Activated CD8-positive, alpha-beta T cell treated with anti-CD3 and anti-CD28 coated beads for 36 hours (primary cell): ENCODE measurements around the gene LRTM2. TPM values are rescaled to one million over a fixed set of nuclear protein-coding genes. Genes with fewer than 3 reads are reported as not detected.

ENCODE experiments used
- ATAC-seq: fragments of 200-7000 bp; cut with Tn5 transposase; one replicate; pipeline ENCODE4 v1.10.0; 2021; ENCODE audit warnings: mild to moderate bottlenecking, moderate library complexity
- CTCF ChIA-PET: fragments of 350-600 bp; sonication (Branson Sonifier 250); formaldehyde crosslinking; loops from one replicate; lab custom pipeline; 2021; ENCODE audit warnings: antibody characterized with exemption; lab: Charles Lee
- POLR2A ChIA-PET: fragments of 350-600 bp; sonication (Branson Sonifier 250); formaldehyde crosslinking; loops from one replicate; lab custom pipeline; 2021; ENCODE audit warnings: antibody characterized with exemption; lab: Charles Lee
- DNase-seq: peaks from one replicate; pipeline ENCODE4 v3.0.0-alpha.2; 2020
- H3K27ac Mint-ChIP-seq: one replicate; pipeline ENCODE4 v1.8.0; 2021; ENCODE audit warnings: mild to moderate bottlenecking, mixed read lengths
- H3K27me3 Mint-ChIP-seq: one replicate; pipeline ENCODE4 v1.8.0; 2021; ENCODE audit warnings: mixed read lengths
- H3K36me3 Mint-ChIP-seq: one replicate; pipeline ENCODE4 v1.8.0; 2021; ENCODE audit warnings: low read depth, mixed read lengths
- H3K4me1 Mint-ChIP-seq: one replicate; pipeline ENCODE4 v1.8.0; 2021; ENCODE audit warnings: low read depth, mixed read lengths
- H3K4me3 Mint-ChIP-seq: one replicate; pipeline ENCODE4 v1.8.0; 2021; ENCODE audit warnings: mild to moderate bottlenecking, moderate library complexity, mixed read lengths
- H3K9me3 Mint-ChIP-seq: one replicate; pipeline ENCODE4 v1.8.0; 2021; ENCODE audit warnings: mixed read lengths
- CTCF ChIP-seq: fragments of 200-600 bp; IDR thresholded peaks from one replicate; pipeline ENCODE4 v1.8.0; 2022; ENCODE audit warnings: antibody characterized with exemption, mild to moderate bottlenecking
- intact Hi-C: fragments of 100-400 bp; cut with micrococcal nuclease; formaldehyde crosslinking; loops from one replicate; pipeline ENCODE4 v1.10.0; 2022
- total RNA-seq, 2 experiments: library from RNA; stranded (reverse); gene quantifications; one replicate each; pipeline ENCODE4 v1.2.3, GENCODE V29; 2021

LRTM2 gene
- total RNA-seq, 2 experiments from 2014 or later, result not detected

DNA sequence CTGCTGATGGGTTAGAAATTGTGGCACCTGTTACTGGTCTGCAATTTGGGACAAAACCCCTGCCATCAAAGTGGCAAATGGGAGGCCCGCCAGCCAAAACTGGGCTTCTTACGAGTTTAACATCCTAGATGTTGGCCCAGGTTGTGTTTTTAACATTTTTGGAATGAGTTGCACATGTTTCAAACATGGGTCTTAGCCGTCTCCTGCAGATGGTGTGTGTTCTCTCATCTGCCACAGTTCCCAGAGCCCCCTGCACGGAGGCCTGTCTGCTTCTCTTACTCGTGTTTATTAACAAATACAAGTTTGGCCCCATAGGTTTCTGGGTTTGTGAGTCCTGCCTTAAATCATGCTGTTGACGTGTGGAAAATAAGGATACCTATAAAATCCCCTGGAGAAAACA lies 51.6 kb downstream of the LRTM2 start:
- Mint-ChIP-seq H3K4me3 (no peak overlapping the region), H3K4me1 (no peaks in the 10 kb centered on the region), H3K27me3 (peaks cover 16% of the 10 kb centered on the region), H3K9me3 (peaks cover 5% of the 10 kb centered on the region), H3K36me3 (no peaks in the 10 kb centered on the region), H3K27ac (no peak overlapping the region)
- intact Hi-C loops, result no loop called here
- CTCF ChIA-PET, result no interaction called here
- no peak for DNase-seq
- ATAC-seq, result no peak
- TF ChIP-seq CTCF, result no peak
- POLR2A ChIA-PET, result interaction anchor here (0.7 kb wide), 1 partner anchor 56 kb away, joined by 3 read pairs; no protein-coding TSS in a partner anchor

GRCh38 chr12:1872448-1872847 lies 52.1 kb downstream of the LRTM2 start:
- ChIA-PET CTCF (no interaction called here), POLR2A (interaction anchor here (0.7 kb wide), 1 partner anchor 55 kb away, joined by 3 read pairs; no protein-coding TSS in a partner anchor)
- Mint-ChIP-seq H3K36me3 (no peaks in the 10 kb centered on the region), H3K4me1 (no peaks in the 10 kb centered on the region), H3K27ac (no peak overlapping the region), H3K9me3 (peaks cover 5% of the 10 kb centered on the region), H3K27me3 (peaks cover 12% of the 10 kb centered on the region), H3K4me3 (no peak overlapping the region)
- ATAC-seq, result no peak
- TF ChIP-seq CTCF, result no peak
- no peak for DNase-seq
- intact Hi-C loops, result no loop called here

- intact Hi-C loops, result no loop called here
- DNase-seq, result no peak
- Mint-ChIP-seq H3K4me3 (no peak overlapping the region), H3K9me3 (peaks cover 5% of the 10 kb centered on the region), H3K36me3 (no peaks in the 10 kb centered on the region), H3K27ac (no peak overlapping the region), H3K27me3 (peaks cover 3% of the 10 kb centered on the region), H3K4me1 (no peaks in the 10 kb centered on the region)
- no peak for ATAC-seq
- ChIA-PET CTCF (interaction anchor here (0.8 to 1.0 kb wide), 2 partner anchors 13 to 82 kb away, joined by 3 read pairs; no protein-coding TSS in a partner anchor), POLR2A (interaction anchor here (0.6 kb wide), 1 partner anchor 24 kb away, joined by 3 read pairs; no protein-coding TSS in a partner anchor)
- TF ChIP-seq CTCF, result no peak
Measured at GRCh38 chr12:1873531-1874510, 53.5 kb downstream of the LRTM2 start.

- peaks cover 5% of the 10 kb centered on the region for H3K9me3 Mint-ChIP-seq
- no peak overlapping the region for H3K4me3 Mint-ChIP-seq
- DNase-seq, result no peak
- POLR2A ChIA-PET, result interaction anchor here (0.9 kb wide), 1 partner anchor 13 kb away, joined by 3 read pairs; no protein-coding TSS in a partner anchor
- no peaks in the 10 kb centered on the region for H3K4me1 Mint-ChIP-seq
- H3K36me3 Mint-ChIP-seq, result no peaks in the 10 kb centered on the region
- ATAC-seq, result no peak
- CTCF ChIA-PET, result interaction anchor here (1.4 kb wide), 1 partner anchor 64 kb away, joined by 6 read pairs; no protein-coding TSS in a partner anchor
- H3K27ac Mint-ChIP-seq, result no peak overlapping the region
- intact Hi-C loops, result no loop called here
- H3K27me3 Mint-ChIP-seq, result no peaks in the 10 kb centered on the region
- no peak for TF ChIP-seq CTCF
Measured at GRCh38 chr12:1875608-1876007, 55.2 kb downstream of the LRTM2 start.

- intact Hi-C loops, result no loop called here
- no peak for TF ChIP-seq CTCF
- H3K36me3 Mint-ChIP-seq, result no peaks in the 10 kb centered on the region
- H3K27ac Mint-ChIP-seq, result no peak overlapping the region
- peaks cover 4% of the 10 kb centered on the region for H3K9me3 Mint-ChIP-seq
- ATAC-seq (no peak), DNase-seq (no peak)
- H3K4me3 Mint-ChIP-seq, result no peak overlapping the region
- no peaks in the 10 kb centered on the region for H3K27me3 Mint-ChIP-seq
- CTCF ChIA-PET, result interaction anchor here (1.4 kb wide), 1 partner anchor 64 kb away, joined by 6 read pairs; no protein-coding TSS in a partner anchor
- no peaks in the 10 kb centered on the region for H3K4me1 Mint-ChIP-seq
- POLR2A ChIA-PET, result no interaction called here
Measured at GRCh38 chr12:1876086-1876485, 55.7 kb downstream of the LRTM2 start.
